ENCODE measurements around the gene SPRED3. TPM values are rescaled to one million over a fixed set of nuclear protein-coding genes. Genes with fewer than 3 reads are reported as not detected.

The SPRED3 gene
- total and polyA plus RNA-seq, 2 of the 8 experiments (the other 6 are each of a cell fraction or from before 2014, with no cell fraction given), result 8.1 to 10.3 TPM

GRCh38 chr19:38360839-38361631 lies 27.5 kb upstream of the SPRED3 start:
- Histone ChIP-seq H2BK20ac (ENCODE audit: low read length) (no peak overlapping the region), H3K4me3 (ENCODE audit: extremely low read depth in 1 of 4, insufficient read depth in 2 of 4, low read depth in 3 of 4, low read length in 4 of 4) (peak overlapping the region; percentile 57 to 65 (median 62)), H4K8ac (ENCODE audit: extremely low read depth, insufficient read depth, low read length) (no peak overlapping the region), H3K36me3 (ENCODE audit: control insufficient read depth in 2 of 4, insufficient read depth in 4 of 4, low read length in 3 of 4) (no peaks in the 10 kb centered on the region), H3K4me2 (ENCODE audit: insufficient read depth in 1 of 2, low read depth in 2 of 2, low read length in 2 of 2) (peak overlapping the region; percentile 71 to 76), H2BK12ac (ENCODE audit: low read depth, low read length) (peak overlapping the region; percentile 68; the same call in 1 of the 2 replicates), H3K79me2 (ENCODE audit: control insufficient read depth in 1 of 2, insufficient read depth in 2 of 2, low read length in 2 of 2) (no peaks in the 10 kb centered on the region), H3K27me3 (replicated peaks in 1 of 4; ENCODE audit: control insufficient read depth in 3 of 4, extremely low read depth in 1 of 4, insufficient read depth in 3 of 4, low read length in 3 of 4) (peaks cover 4 to 25% (median 19%) of the 10 kb centered on the region in 4 experiments), H3K9ac (replicated peaks in 1 of 4; ENCODE audit: extremely low read depth in 1 of 4, low read depth in 3 of 4, low read length in 3 of 4) (peak overlapping the region in 1 of 4 experiments; percentile 25; a peak in 2 of 7 replicates), H2AK5ac (ENCODE audit: low read depth, low read length) (peak overlapping the region; percentile 95; the same call in 1 of the 2 replicates), H3K4ac (replicated peaks; ENCODE audit: insufficient read length, low read depth, low read length) (no peak overlapping the region), H3K9me3 (ENCODE audit: insufficient read depth in 2 of 2, low read depth in 1 of 2, low read length in 1 of 2) (peaks cover 3 to 9% of the 10 kb centered on the region in 2 experiments; a peak in 2 of 4 replicates), H4K20me1 (replicated peaks in 1 of 2; ENCODE audit: control insufficient read depth in 1 of 2, insufficient read depth in 2 of 2, low read length in 2 of 2) (peaks cover 0 to 2% of the 10 kb centered on the region in 2 experiments), H2BK15ac (ENCODE audit: low read length) (peak overlapping the region; percentile 88; the same call in 1 of the 2 replicates), H3K23ac (ENCODE audit: insufficient read length) (no peak overlapping the region), H3K4me1 (replicated peaks in 1 of 4; ENCODE audit: control insufficient read depth in 3 of 4, insufficient read depth in 4 of 4, low read length in 3 of 4) (peaks cover 0 to 5% (median 2%) of the 10 kb centered on the region in 4 experiments; a peak in 3 of 7 replicates), H2BK120ac (replicated peaks; ENCODE audit: low read depth, low read length) (no peak overlapping the region), H4K91ac (replicated peaks; ENCODE audit: insufficient read length, low read length) (no peak overlapping the region), H3K27ac (ENCODE audit: low read depth, low read length) (no peak overlapping the region), H2BK5ac (ENCODE audit: low read depth, low read length) (no peak overlapping the region; the same call in 1 of the 2 replicates), H3K23me2 (ENCODE audit: low read depth, low read length) (peaks cover 8% of the 10 kb centered on the region; the same call in 1 of the 2 replicates), H3K18ac (ENCODE audit: extremely low read depth, low read length) (peak overlapping the region; percentile 19), H3K79me1 (ENCODE audit: low read depth, low read length) (no peaks in the 10 kb centered on the region), H4K5ac (ENCODE audit: insufficient read length, low read depth, low read length) (no peak overlapping the region), H3K14ac (ENCODE audit: insufficient read length) (no peak overlapping the region), H3K56ac (replicated peaks; ENCODE audit: insufficient read length, low read depth, low read length) (no peak overlapping the region), H2AFZ (ENCODE audit: low read length) (no peak overlapping the region; the same call in 1 of the 2 replicates)
- 32% methylated on average over 23 of the region's 23 CpGs; no CpG with 5 or more reads in 1 of the 2 experiments for WGBS, 2 experiments (ENCODE audit: extremely low coverage in 1 of 2, insufficient coverage in 1 of 2, insufficient read length in 1 of 2, insufficient replicate concordance in 2 of 2, low coverage in 1 of 2, low lambda C conversion rate in 2 of 2, missing lambda C conversion rate in 1 of 2)
- no peak for FAIRE-seq
- ChIA-PET CTCF (ENCODE audit: partially characterized antibody) (interaction anchor here (0.7 to 2.8 kb wide), 9 partner anchors 9 to 219 kb away, joined by 3 to 14 read pairs (median 3); partner anchors contain the start of genes C19orf33, GGN and PSMD8), POLR2A (ENCODE audit: partially characterized antibody) (interaction anchor here (0.9 to 2.8 kb wide), 6 partner anchors 9 to 34 kb away, joined by 3 to 9 read pairs (median 4); partner anchors contain the start of gene PSMD8)
- no peak for DNase-seq (ENCODE audit: low read depth in 1 of 2, low spot score in 2 of 2)
- TF ChIP-seq ATF3 (IDR thresholded peaks at IDR 0.05; ENCODE audit: insufficient read depth, low read depth, low read length), result no peak
- TF ChIP-seq SP4 (IDR thresholded peaks at IDR 0.05; ENCODE audit: low read length), result no peak
- TF ChIP-seq POLR2AphosphoS5 (IDR thresholded peaks at IDR 0.05; ENCODE audit: low read depth, low read length), result no peak
- no peak for TF ChIP-seq NANOG (IDR thresholded peaks at IDR 0.05; ENCODE audit: insufficient read depth, low read depth, low read length, poor library complexity, severe bottlenecking)
- no peak for TF ChIP-seq RBBP5 (IDR thresholded peaks at IDR 0.05; ENCODE audit: borderline replicate concordance, low read depth, low read length)
- peak; percentile 42; the same call in 1 of the 2 replicates for TF ChIP-seq SUZ12 (IDR thresholded peaks at IDR 0.05; ENCODE audit: low read length)
- TF ChIP-seq ASH2L (IDR thresholded peaks at IDR 0.05; ENCODE audit: low read length), result no peak
- no peak for TF ChIP-seq BCL11A (IDR thresholded peaks at IDR 0.05; ENCODE audit: low read depth in 2 of 2, low read length in 2 of 2)
- peak; percentile 13; the same call in 1 of the 2 replicates for TF ChIP-seq E2F6 (IDR thresholded peaks at IDR 0.05)
